ENCODE results near the gene POMZP3.
"Not testable (repeated sequence)": the region's sequence is repeated elsewhere in the genome, so short reads cannot be mapped to it uniquely, and the experiment has no call there.

The POMZP3 gene

GRCh38 chr7:76591033-76591432 lies 36.0 kb downstream of the POMZP3 start:
- intact Hi-C loops (cut with DNase I), result not testable (repeated sequence)

GRCh38 chr7:76588586-76588985 lies 38.5 kb downstream of the POMZP3 start:
- intact Hi-C loops (cut with DNase I); DNase-seq: not testable (repeated sequence)

More at GRCh38 chr7:76591033-76591432, 36.0 kb downstream of the POMZP3 start:
- DNase-seq, result not testable (repeated sequence)

- intact Hi-C loops (cut with DNase I); DNase-seq: not testable (repeated sequence)
Observed at GRCh38 chr7:76586585-76587315, 40.3 kb downstream of the POMZP3 start.

- DNase-seq; intact Hi-C loops (cut with DNase I): not testable (repeated sequence)
Observed at GRCh38 chr7:76583636-76584281, 43.3 kb downstream of the POMZP3 start.

- intact Hi-C loops (cut with DNase I), result not testable (repeated sequence)
- DNase-seq, result peak; percentile 29 to 93 (median 60)
Observed at GRCh38 chr7:76582848-76583631, 44.0 kb downstream of the POMZP3 start.

- not testable (repeated sequence) for DNase-seq
Observed at GRCh38 chr7:76575919-76576655, 51.0 kb downstream of the POMZP3 start.

GRCh38 chr7:76575431-76575830 lies 51.6 kb downstream of the POMZP3 start:
- DNase-seq; intact Hi-C loops (cut with DNase I): not testable (repeated sequence)

More at GRCh38 chr7:76575919-76576655, 51.0 kb downstream of the POMZP3 start:
- intact Hi-C loops (cut with DNase I), result not testable (repeated sequence)

- DNase-seq; intact Hi-C loops (cut with DNase I): not testable (repeated sequence)
Observed at GRCh38 chr7:76572296-76572695, 54.8 kb downstream of the POMZP3 start.

- intact Hi-C loops (cut with DNase I), result not testable (repeated sequence)
Observed at GRCh38 chr7:76570324-76570775, 56.7 kb downstream of the POMZP3 start.

GRCh38 chr7:76568742-76569141 lies 58.3 kb downstream of the POMZP3 start:
- intact Hi-C loops (cut with DNase I); DNase-seq: not testable (repeated sequence)

More at GRCh38 chr7:76570324-76570775, 56.7 kb downstream of the POMZP3 start:
- peak in 1 of 10 donors; percentile 74 for DNase-seq

- intact Hi-C loops (cut with DNase I); DNase-seq: not testable (repeated sequence)
Observed at GRCh38 chr7:76567753-76568152, 59.3 kb downstream of the POMZP3 start.

- intact Hi-C loops (cut with DNase I); DNase-seq: not testable (repeated sequence)
Observed at GRCh38 chr7:76567311-76567710, 59.8 kb downstream of the POMZP3 start.

- intact Hi-C loops (cut with DNase I); DNase-seq: not testable (repeated sequence)
Observed at GRCh38 chr7:76565001-76565400, 62.1 kb downstream of the POMZP3 start.

- DNase-seq; intact Hi-C loops (cut with DNase I): not testable (repeated sequence)
Observed at GRCh38 chr7:76561342-76561741, 65.7 kb downstream of the POMZP3 start.

- intact Hi-C loops (cut with DNase I), result not testable (repeated sequence)
Observed at GRCh38 chr7:76560157-76560556, 66.9 kb downstream of the POMZP3 start.

More at GRCh38 chr7:76560157-76560556, 66.9 kb downstream of the POMZP3 start:
- not testable (repeated sequence) for DNase-seq

Measured in posterior cingulate gyrus (tissue), 11 donors.